H1 (cell line): ENCODE data around the gene PRR36. TPM values are rescaled to one million over a fixed set of nuclear protein-coding genes. Genes with fewer than 3 reads are reported as not detected.

Source experiments
- CTCF ChIA-PET: fragments of 300-600 bp; sonication (Branson Sonifier 250); formaldehyde crosslinking; loops from one replicate; lab custom pipeline; 2021; ENCODE audit not compliant: partially characterized antibody; lab: Charles Lee
- POLR2A ChIA-PET: fragments of 300-600 bp; sonication (Branson Sonifier 250); formaldehyde crosslinking; loops from one replicate; lab custom pipeline; 2021; ENCODE audit warnings: inconsistent platforms; ENCODE audit not compliant: partially characterized antibody; lab: Charles Lee
- DNase-seq, 2 experiments: peaks; one replicate each; pipeline versions ENCODE4 v3.0.0 to v3.0.0-alpha.2; 2010 to 2022; ENCODE audit warnings: low spot score in 2 of 2, low read depth in 1 of 2, mixed read lengths in 1 of 2
- FAIRE-seq: peaks from 2 replicates; lab custom pipeline; 2011; peaks lifted over from hg19 to GRCh38; lab: Jason Lieb, UNC
- H2AFZ ChIP-seq: 2 replicates; pipeline ENCODE4 v1.8.1; 2012; ENCODE audit warnings: low read length, inconsistent platforms
- H2AK5ac ChIP-seq: 2 replicates; pipeline ENCODE4 v1.6.1; 2013; ENCODE audit warnings: low read depth, low read length
- H2BK120ac ChIP-seq: replicated peaks from 2 replicates; pipeline ENCODE3; 2013; ENCODE audit warnings: low read depth, low read length, inconsistent platforms
- H2BK12ac ChIP-seq: 2 replicates; pipeline ENCODE4 v1.6.1; 2013; ENCODE audit warnings: low read depth, low read length
- H2BK15ac ChIP-seq: 2 replicates; pipeline ENCODE4 v1.6.1; 2013; ENCODE audit warnings: low read length
- H2BK20ac ChIP-seq: 2 replicates; pipeline ENCODE4 v1.6.1; 2013; ENCODE audit warnings: low read length
- H2BK5ac ChIP-seq: 2 replicates; pipeline ENCODE4 v1.6.1; 2013; ENCODE audit warnings: low read depth, low read length
- H3K14ac ChIP-seq: 2 replicates; pipeline ENCODE4 v1.6.1; 2013; ENCODE audit warnings: inconsistent platforms; ENCODE audit not compliant: insufficient read length
- H3K18ac ChIP-seq: 2 replicates; pipeline ENCODE4 v1.6.1; 2013; ENCODE audit warnings: low read length; ENCODE audit errors: extremely low read depth
- H3K23ac ChIP-seq: 2 replicates; pipeline ENCODE4 v1.6.1; 2013; ENCODE audit warnings: inconsistent platforms; ENCODE audit not compliant: insufficient read length
- H3K23me2 ChIP-seq: 2 replicates; pipeline ENCODE4 v1.6.1; 2013; ENCODE audit warnings: low read depth, low read length
- H3K27ac ChIP-seq: 2 replicates; pipeline ENCODE4 v1.6.1; 2011; ENCODE audit warnings: low read depth, low read length, inconsistent platforms
- H3K27me3 ChIP-seq, 4 experiments: replicated peaks in 1 of 4; 1 replicate in 1 of 4; 2 replicates in 3 of 4; pipeline versions ENCODE4 v1.6.1 to v1.8.1; 2011 to 2013; ENCODE audit warnings: low read length in 3 of 4, mild to moderate bottlenecking in 3 of 4, inconsistent platforms in 2 of 4, mixed read lengths in 2 of 4, moderate library complexity in 1 of 4; ENCODE audit not compliant: control insufficient read depth in 3 of 4, insufficient read depth in 3 of 4; ENCODE audit errors: extremely low read depth in 1 of 4
- H3K36me3 ChIP-seq, 4 experiments: 2 replicates each; pipeline versions ENCODE4 v1.6.1 to v1.8.1; 2011 to 2013; ENCODE audit warnings: mild to moderate bottlenecking in 4 of 4, low read length in 3 of 4, moderate library complexity in 2 of 4, control low read depth in 1 of 4, inconsistent platforms in 1 of 4; ENCODE audit not compliant: insufficient read depth in 4 of 4, control insufficient read depth in 2 of 4
- H3K4ac ChIP-seq: replicated peaks from 2 replicates; pipeline ENCODE3; 2013; ENCODE audit warnings: low read length, low read depth, mixed read lengths, inconsistent platforms; ENCODE audit not compliant: insufficient read length
- H3K4me1 ChIP-seq, 4 experiments: replicated peaks in 1 of 4; 1 replicate in 1 of 4; 2 replicates in 3 of 4; pipeline versions ENCODE4 v1.6.1 to v1.8.1; 2011 to 2013; ENCODE audit warnings: low read length in 3 of 4, inconsistent platforms in 2 of 4, mixed read lengths in 1 of 4; ENCODE audit not compliant: insufficient read depth in 4 of 4, control insufficient read depth in 3 of 4
- H3K4me2 ChIP-seq, 2 experiments: 2 replicates each; pipeline versions ENCODE4 v1.6.1 to v1.8.1; 2011 to 2013; ENCODE audit warnings: low read depth in 2 of 2, low read length in 2 of 2, control low read depth in 1 of 2, inconsistent platforms in 1 of 2, mild to moderate bottlenecking in 1 of 2; ENCODE audit not compliant: insufficient read depth in 1 of 2
- H3K4me3 ChIP-seq, 4 experiments: fragments of 200-600, 300-600 bp in 1 of 4; sonication (generic), shearing (Covaris generic), sonication (Bioruptor Twin) in 1 of 4; 2 replicates each; pipeline versions ENCODE4 v1.5.1 to v1.8.1; 2011 to 2016; ENCODE audit warnings: low read length in 4 of 4, low read depth in 3 of 4, control low read depth in 2 of 4, inconsistent platforms in 2 of 4, mild to moderate bottlenecking in 2 of 4, mixed read lengths in 1 of 4, moderate library complexity in 1 of 4; ENCODE audit not compliant: insufficient read depth in 2 of 4; ENCODE audit errors: extremely low read depth in 1 of 4
- H3K56ac ChIP-seq: replicated peaks from 2 replicates; pipeline ENCODE3; 2013; ENCODE audit warnings: low read depth, mild to moderate bottlenecking, mixed read lengths, low read length, inconsistent platforms; ENCODE audit not compliant: insufficient read length
- H3K79me1 ChIP-seq: 2 replicates; pipeline ENCODE4 v1.6.1; 2013; ENCODE audit warnings: low read depth, low read length, control low read depth
- H3K79me2 ChIP-seq, 2 experiments: 2 replicates each; pipeline versions ENCODE4 v1.6.1 to v1.8.1; 2012 to 2013; ENCODE audit warnings: low read length in 2 of 2, mild to moderate bottlenecking in 2 of 2, inconsistent platforms in 1 of 2; ENCODE audit not compliant: insufficient read depth in 2 of 2, control insufficient read depth in 1 of 2
- H3K9ac ChIP-seq, 4 experiments: replicated peaks in 1 of 4; 1 replicate in 1 of 4; 2 replicates in 3 of 4; pipeline versions ENCODE4 v1.6.1 to v1.8.1; 2011 to 2013; ENCODE audit warnings: low read depth in 3 of 4, low read length in 3 of 4, control low read depth in 2 of 4, mild to moderate bottlenecking in 2 of 4, moderate library complexity in 2 of 4, inconsistent platforms in 1 of 4; ENCODE audit errors: extremely low read depth in 1 of 4
- H3K9me3 ChIP-seq, 2 experiments: 2 replicates each; pipeline versions ENCODE4 v1.6.1 to v1.8.1; 2012 to 2013; ENCODE audit warnings: mild to moderate bottlenecking in 2 of 2, moderate library complexity in 2 of 2, control low read depth in 1 of 2, inconsistent platforms in 1 of 2, low read depth in 1 of 2, low read length in 1 of 2, mixed read lengths in 1 of 2; ENCODE audit not compliant: insufficient read depth in 2 of 2
- H4K20me1 ChIP-seq, 2 experiments: replicated peaks in 1 of 2; 2 replicates each; pipeline versions ENCODE3 to v1.8.1; 2011 to 2013; ENCODE audit warnings: inconsistent platforms in 2 of 2, low read length in 2 of 2, mild to moderate bottlenecking in 1 of 2; ENCODE audit not compliant: insufficient read depth in 2 of 2, control insufficient read depth in 1 of 2
- H4K5ac ChIP-seq: 2 replicates; pipeline ENCODE4 v1.6.1; 2013; ENCODE audit warnings: low read length, low read depth, mixed read lengths, inconsistent platforms; ENCODE audit not compliant: insufficient read length
- H4K8ac ChIP-seq: 2 replicates; pipeline ENCODE4 v1.8.0; 2013; ENCODE audit warnings: mild to moderate bottlenecking, moderate library complexity, low read length, inconsistent platforms; ENCODE audit not compliant: insufficient read depth; ENCODE audit errors: extremely low read depth
- H4K91ac ChIP-seq: replicated peaks from 2 replicates; pipeline ENCODE3; 2013; ENCODE audit warnings: low read length, mixed read lengths, inconsistent platforms; ENCODE audit not compliant: insufficient read length
- CHD2 ChIP-seq: IDR thresholded peaks from 2 replicates; pipeline ENCODE4 v1.6.1; 2012; ENCODE audit warnings: low read length, improper control_type of control experiment
- POU5F1 ChIP-seq: IDR thresholded peaks from 2 replicates; pipeline ENCODE4 v1.6.1; 2011; ENCODE audit warnings: low read depth, mild to moderate bottlenecking, low read length, moderate library complexity
- WGBS, 2 experiments: shearing (Covaris generic) in 1 of 2; methylation state at CpG; one replicate each; pipeline versions ENCODE4 v1.1.6 to v1.1.7; 2013 to 2015; ENCODE audit warnings: low lambda C conversion rate in 2 of 2, mixed read lengths in 2 of 2, inconsistent platforms in 1 of 2, low coverage in 1 of 2, missing lambda C conversion rate in 1 of 2; ENCODE audit not compliant: insufficient replicate concordance in 2 of 2, insufficient coverage in 1 of 2, insufficient read length in 1 of 2; ENCODE audit errors: extremely low coverage in 1 of 2, missing lambda C conversion rate in 1 of 2; 5-methylcytosine and 5-hydroxymethylcytosine counted together
- polyA plus RNA-seq, 7 experiments: library from polyadenylated mRNA; depleted of rRNA in 3 of 7; stranded (reverse) in 5 of 7; unstranded in 2 of 7; fragments of >200 nt in 5 of 7; fragments of 200-250 nt in 2 of 7; gene quantifications; 1 replicate in 5 of 7; 2 replicates in 1 of 7; 4 replicates in 1 of 7; pipeline versions ENCODE4 v1.2.1 to v1.2.3, GENCODE V29; 2011 to 2013; ENCODE audit warnings: missing spikeins in 2 of 7, mixed read lengths in 2 of 7
- total RNA-seq: library from RNA; stranded (reverse); fragmentation: NEBNext Ultra II Directional; extraction: Animal tissue kit (Norgen Biotek cat#: 25700); gene quantifications from 2 replicates; pipeline ENCODE4 v1.2.1, GENCODE V29; 2021

Gene PRR36
- total and polyA plus RNA-seq, 2 of the 8 experiments (the other 6 are each of a cell fraction or from before 2014, with no cell fraction given), result 1.6 to 23.9 TPM

GRCh38 chr19:7830823-7831222, 43.4 kb downstream of the PRR36 start:
- no peak overlapping the region for H3K23ac ChIP-seq
- H3K27me3 ChIP-seq, result peaks cover 0 to 3% (median 2%) of the 10 kb centered on the region in 4 experiments; a peak in 1 of 7 replicates
- no peak overlapping the region for H2BK120ac ChIP-seq
- H4K20me1 ChIP-seq, result peaks cover 0 to 1% of the 10 kb centered on the region in 2 experiments
- H3K9ac ChIP-seq, result no peak overlapping the region
- no peak overlapping the region for H2BK5ac ChIP-seq
- H3K4me2 ChIP-seq, result peak overlapping the region in 1 of 2 experiments; percentile 58; a peak in 2 of 4 replicates
- no peak overlapping the region for H3K18ac ChIP-seq
- H3K23me2 ChIP-seq, result no peaks in the 10 kb centered on the region; the same call in 1 of the 2 replicates
- DNase-seq (no peak), FAIRE-seq (no peak)
- no peaks in the 10 kb centered on the region for H3K36me3 ChIP-seq
- no peak overlapping the region for H2AFZ ChIP-seq
- TF ChIP-seq CHD2, result no peak
- TF ChIP-seq POU5F1, result no peak
- H2BK15ac ChIP-seq, result 0 out of 2 replicates have a peak overlapping the region, but pooled peaks have one; percentile 46
- H2AK5ac ChIP-seq, result no peak overlapping the region
- H2BK12ac ChIP-seq, result no peak overlapping the region
- peaks cover 0 to 8% (median 6%) of the 10 kb centered on the region in 4 experiments; a peak in 5 of 7 replicates for H3K4me1 ChIP-seq
- H3K27ac ChIP-seq, result no peak overlapping the region
- no peak overlapping the region for H3K56ac ChIP-seq
- ChIA-PET POLR2A (interaction anchor here (0.7 to 1.7 kb wide), 3 partner anchors 27 to 188 kb away, joined by 3 to 4 read pairs (median 4); no protein-coding TSS in a partner anchor), CTCF (interaction anchor here (0.8 to 3.6 kb wide), 15 partner anchors 19 to 233 kb away, joined by 3 to 19 read pairs (median 5); partner anchors contain the start of gene TRAPPC5)
- 59% methylated on average over 6 of the region's 7 CpGs; no CpG with 5 or more reads in 1 of the 2 experiments for WGBS, 2 experiments
- no peak overlapping the region for H4K91ac ChIP-seq
- H3K9me3 ChIP-seq, result no peaks in the 10 kb centered on the region
- no peaks in the 10 kb centered on the region for H3K79me1 ChIP-seq
- H3K79me2 ChIP-seq, result no peaks in the 10 kb centered on the region
- H3K14ac ChIP-seq, result no peak overlapping the region
- H2BK20ac ChIP-seq, result no peak overlapping the region
- no peak overlapping the region for H3K4ac ChIP-seq
- peak overlapping the region in 1 of 4 experiments; percentile 66; a peak in 2 of 8 replicates for H3K4me3 ChIP-seq
- H4K8ac ChIP-seq, result peak overlapping the region; percentile 71
- no peak overlapping the region for H4K5ac ChIP-seq
